Endodermal cell (in vitro differentiated cells): ENCODE measurements around the gene FLOT2. TPM values are rescaled to one million over a fixed set of nuclear protein-coding genes. Genes with fewer than 3 reads are reported as not detected.

Experiments used
- DNase-seq: peaks from one replicate; pipeline ENCODE4 v3.0.0-alpha.2; 2017
- H3K27ac ChIP-seq: 2 replicates; pipeline ENCODE4 v1.5.1; 2013; ENCODE audit warnings: mild to moderate bottlenecking, low read depth, low read length, moderate library complexity
- H3K27me3 ChIP-seq: 2 replicates; pipeline ENCODE4 v1.6.1; 2013; ENCODE audit warnings: mild to moderate bottlenecking, low read length, moderate library complexity; ENCODE audit not compliant: insufficient read depth, control insufficient read depth, poor library complexity, severe bottlenecking
- H3K36me3 ChIP-seq: 2 replicates; pipeline ENCODE4 v1.7.0; 2013; ENCODE audit warnings: mild to moderate bottlenecking, low read length, moderate library complexity; ENCODE audit not compliant: control insufficient read depth, insufficient read depth
- H3K4me1 ChIP-seq: one replicate; pipeline ENCODE4 v1.7.0; 2013; ENCODE audit warnings: low read length; ENCODE audit not compliant: control insufficient read depth, insufficient read depth
- H3K4me3 ChIP-seq: 2 replicates; pipeline ENCODE4 v1.5.1; 2013; ENCODE audit warnings: mild to moderate bottlenecking, low read length, moderate library complexity
- H3K9ac ChIP-seq: 2 replicates; pipeline ENCODE4 v1.6.1; 2013; ENCODE audit warnings: mild to moderate bottlenecking, low read length, moderate library complexity; ENCODE audit not compliant: poor library complexity, severe bottlenecking; ENCODE audit errors: extremely low read depth
- H3K9me3 ChIP-seq: 2 replicates; pipeline ENCODE4 v1.6.1; 2013; ENCODE audit warnings: mild to moderate bottlenecking, low read length, moderate library complexity; ENCODE audit not compliant: control insufficient read depth
- H3K27ac Mint-ChIP-seq: 2 replicates; pipeline ENCODE4 v1.8.0; 2020; ENCODE audit warnings: mixed read lengths
- H3K27me3 Mint-ChIP-seq: 2 replicates; pipeline ENCODE4 v1.8.0; 2021; ENCODE audit warnings: mild to moderate bottlenecking, mixed read lengths; ENCODE audit not compliant: insufficient read depth
- H3K36me3 Mint-ChIP-seq: 2 replicates; pipeline ENCODE4 v1.8.0; 2020; ENCODE audit warnings: low read depth, mixed read lengths
- H3K4me1 Mint-ChIP-seq: 2 replicates; pipeline ENCODE4 v1.8.0; 2020; ENCODE audit warnings: mixed read lengths
- H3K4me3 Mint-ChIP-seq: 2 replicates; pipeline ENCODE4 v1.8.0; 2020; ENCODE audit warnings: mild to moderate bottlenecking, moderate library complexity, mixed read lengths
- H3K9me3 Mint-ChIP-seq: 2 replicates; pipeline ENCODE4 v1.8.0; 2020; ENCODE audit warnings: mild to moderate bottlenecking, mixed read lengths
- WGBS, 2 experiments: methylation state at CpG; one replicate each; pipeline versions ENCODE4 v1.1.5 to v1.1.7; 2013; ENCODE audit warnings: missing lambda C conversion rate in 2 of 2, mixed read lengths in 1 of 2; ENCODE audit not compliant: insufficient coverage in 1 of 2, insufficient read length in 1 of 2; 5-methylcytosine and 5-hydroxymethylcytosine counted together
- total RNA-seq, 2 donors: library from RNA; stranded (reverse); fragmentation: NEBNext Ultra II Directional in 1 of 2; extraction: Animal tissue kit (Norgen Biotek cat#: 25700) in 1 of 2; gene quantifications; 2 replicates in 1 of 2; 3 replicates in 1 of 2; pipeline ENCODE4 v1.2.1, GENCODE V29; 2021
- TF ChIP-seq, protein P1 (sequence below): fragments of 200-600 bp; sonication (generic); conservative IDR thresholded peaks from 2 replicates; pipeline ENCODE4 v1.5.0; 2021; ENCODE audit warnings: antibody characterized with exemption, mild to moderate bottlenecking

FLOT2 gene
- total RNA-seq, 2 donors from 2014 or later = 195 to 215 TPM

DNA sequence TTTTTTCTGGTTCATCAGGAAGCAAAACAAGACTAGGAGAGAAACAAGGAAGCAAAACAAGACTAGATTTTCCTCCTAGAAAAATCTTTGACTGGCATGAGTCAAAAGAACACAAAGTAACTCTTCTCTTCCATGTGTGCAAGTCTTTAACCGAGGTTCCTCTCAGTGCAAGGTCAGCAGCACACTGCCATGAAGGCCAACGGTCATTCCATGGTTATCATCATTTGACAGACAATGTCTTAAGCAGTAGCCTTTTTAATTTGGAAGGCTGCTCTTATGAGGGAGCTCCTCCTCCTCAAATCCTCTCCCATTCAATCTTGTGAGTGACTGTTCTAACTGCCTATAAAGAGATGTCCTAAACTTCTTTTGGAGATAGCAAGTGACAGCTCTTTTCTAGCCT, 20.8 kb upstream of the FLOT2 start:
- Histone ChIP-seq H3K36me3 (peaks cover 98% of the 10 kb centered on the region), H3K4me3 (no peak overlapping the region), H3K9me3 (no peaks in the 10 kb centered on the region), H3K27ac (no peak overlapping the region), H3K4me1 (no peaks in the 10 kb centered on the region), H3K27me3 (no peaks in the 10 kb centered on the region), H3K9ac (no peak overlapping the region)
- TF ChIP-seq, protein P1, sequence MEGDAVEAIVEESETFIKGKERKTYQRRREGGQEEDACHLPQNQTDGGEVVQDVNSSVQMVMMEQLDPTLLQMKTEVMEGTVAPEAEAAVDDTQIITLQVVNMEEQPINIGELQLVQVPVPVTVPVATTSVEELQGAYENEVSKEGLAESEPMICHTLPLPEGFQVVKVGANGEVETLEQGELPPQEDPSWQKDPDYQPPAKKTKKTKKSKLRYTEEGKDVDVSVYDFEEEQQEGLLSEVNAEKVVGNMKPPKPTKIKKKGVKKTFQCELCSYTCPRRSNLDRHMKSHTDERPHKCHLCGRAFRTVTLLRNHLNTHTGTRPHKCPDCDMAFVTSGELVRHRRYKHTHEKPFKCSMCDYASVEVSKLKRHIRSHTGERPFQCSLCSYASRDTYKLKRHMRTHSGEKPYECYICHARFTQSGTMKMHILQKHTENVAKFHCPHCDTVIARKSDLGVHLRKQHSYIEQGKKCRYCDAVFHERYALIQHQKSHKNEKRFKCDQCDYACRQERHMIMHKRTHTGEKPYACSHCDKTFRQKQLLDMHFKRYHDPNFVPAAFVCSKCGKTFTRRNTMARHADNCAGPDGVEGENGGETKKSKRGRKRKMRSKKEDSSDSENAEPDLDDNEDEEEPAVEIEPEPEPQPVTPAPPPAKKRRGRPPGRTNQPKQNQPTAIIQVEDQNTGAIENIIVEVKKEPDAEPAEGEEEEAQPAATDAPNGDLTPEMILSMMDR = no peak
- no peak for DNase-seq
- Mint-ChIP-seq H3K27me3 (no peaks in the 10 kb centered on the region), H3K36me3 (peaks cover 88% of the 10 kb centered on the region), H3K4me1 (no peaks in the 10 kb centered on the region), H3K9me3 (no peaks in the 10 kb centered on the region), H3K4me3 (no peak overlapping the region), H3K27ac (no peak overlapping the region)
- 91 to 92% methylated on average over 2 of the region's 2 CpGs for WGBS, 2 experiments

DNA sequence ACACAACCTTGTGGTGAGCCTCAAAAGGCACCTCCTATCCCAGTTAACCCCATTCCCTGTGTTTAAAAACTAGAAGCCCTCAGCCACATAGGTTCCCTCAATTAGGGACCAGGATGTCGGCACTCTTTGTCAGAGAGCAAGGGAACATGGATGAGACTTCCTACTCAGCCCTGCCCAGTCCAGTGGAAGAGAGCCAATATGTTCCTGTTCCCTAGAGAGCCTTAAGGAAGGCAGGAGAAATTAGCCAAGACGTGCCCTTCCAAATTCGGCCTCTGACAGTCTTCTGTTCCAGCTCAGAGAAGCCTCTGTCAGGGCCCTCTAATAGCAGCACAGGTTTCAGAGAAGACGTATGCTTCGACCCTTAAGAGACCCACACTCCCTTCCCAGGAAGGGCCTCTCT, 19.9 kb upstream of the FLOT2 start:
- TF ChIP-seq, protein P1 = no peak
- no peaks in the 10 kb centered on the region for H3K27me3 ChIP-seq
- Mint-ChIP-seq H3K9me3 (no peaks in the 10 kb centered on the region), H3K27ac (no peak overlapping the region), H3K36me3 (peaks cover 91% of the 10 kb centered on the region), H3K27me3 (no peaks in the 10 kb centered on the region), H3K4me3 (no peak overlapping the region), H3K4me1 (no peaks in the 10 kb centered on the region)
- H3K36me3 ChIP-seq = peaks cover 98% of the 10 kb centered on the region
- no peak overlapping the region for H3K9ac ChIP-seq
- H3K9me3 ChIP-seq = no peaks in the 10 kb centered on the region
- H3K27ac ChIP-seq = no peak overlapping the region
- no peak for DNase-seq
- H3K4me1 ChIP-seq = no peaks in the 10 kb centered on the region
- WGBS, 2 experiments = 92 to 100% methylated on average over 2 to 5 of the region's 5 CpGs
- H3K4me3 ChIP-seq = no peak overlapping the region

DNA sequence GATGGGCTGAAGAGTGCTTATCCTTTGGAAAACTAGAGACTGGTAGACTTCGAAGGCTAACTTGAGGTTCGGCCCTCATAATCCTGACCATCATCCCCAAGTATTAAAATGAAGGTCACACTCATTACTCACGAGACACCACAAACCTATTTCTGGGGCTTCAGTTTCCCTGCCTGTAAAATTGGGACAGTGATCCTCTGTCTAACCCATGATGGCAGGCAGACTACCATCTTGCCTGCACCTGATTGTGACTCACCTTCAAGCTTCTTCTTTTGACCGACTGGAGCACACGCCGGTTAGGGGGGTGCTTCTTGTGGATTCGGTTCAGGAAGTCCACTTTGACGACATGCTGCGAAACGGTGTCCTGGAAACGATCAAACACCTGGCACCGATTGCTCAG, 19.5 kb upstream of the FLOT2 start:
- Histone ChIP-seq H3K27me3 (no peaks in the 10 kb centered on the region), H3K9ac (no peak overlapping the region), H3K4me3 (no peak overlapping the region), H3K4me1 (no peaks in the 10 kb centered on the region), H3K9me3 (no peaks in the 10 kb centered on the region), H3K36me3 (peaks cover 98% of the 10 kb centered on the region), H3K27ac (no peak overlapping the region)
- DNase-seq = no peak
- peaks cover 92% of the 10 kb centered on the region for H3K36me3 Mint-ChIP-seq
- no peaks in the 10 kb centered on the region for H3K4me1 Mint-ChIP-seq
- 96% methylated on average over 8 to 12 of the region's 12 CpGs for whole genome bisulfite sequencing, 2 experiments
- TF ChIP-seq, protein P1 = no peak
- no peaks in the 10 kb centered on the region for H3K9me3 Mint-ChIP-seq
- H3K4me3 Mint-ChIP-seq = no peak overlapping the region
- no peaks in the 10 kb centered on the region for H3K27me3 Mint-ChIP-seq
- H3K27ac Mint-ChIP-seq = no peak overlapping the region
